GM23338 (cell line): ENCODE measurements around the gene SELENON. TPM values are rescaled to one million over a fixed set of nuclear protein-coding genes. Genes with fewer than 3 reads are reported as not detected.

ENCODE experiments used
- ATAC-seq: fragments of 200-7000 bp; cut with Tn5 transposase; 3 replicates; pipeline ENCODE4 v1.9.1; 2020
- DNase-seq: peaks from one replicate; pipeline ENCODE4 v3.0.0-alpha.2; 2015; ENCODE audit warnings: low spot score
- H2AFZ ChIP-seq: fragments of 200-600 bp; sonication (generic); 2 replicates; pipeline ENCODE4 v1.8.0; 2016; ENCODE audit warnings: antibody characterized with exemption, mild to moderate bottlenecking, moderate library complexity
- H3F3A ChIP-seq: fragments of 200-600 bp; sonication (generic); replicated peaks from 2 replicates; pipeline ENCODE4 v1.8.0; 2017; ENCODE audit warnings: antibody characterized with exemption, mixed run types, low read depth
- H3K27ac ChIP-seq: fragments of 200-600 bp; sonication (generic); 2 replicates; pipeline ENCODE4 v1.6.1; 2016; ENCODE audit warnings: low read depth
- H3K27me3 ChIP-seq: fragments of 200-600 bp; sonication (generic); 2 replicates; pipeline ENCODE4 v1.8.0; 2016; ENCODE audit warnings: mild to moderate bottlenecking, mixed run types, moderate library complexity; ENCODE audit not compliant: insufficient read depth
- H3K36me3 ChIP-seq: fragments of 200-600 bp; sonication (generic); 2 replicates; pipeline ENCODE4 v1.8.0; 2016; ENCODE audit warnings: mild to moderate bottlenecking; ENCODE audit not compliant: insufficient read depth
- H3K4me1 ChIP-seq: fragments of 200-600 bp; sonication (generic); 2 replicates; pipeline ENCODE4 v1.8.0; 2016; ENCODE audit warnings: mild to moderate bottlenecking, moderate library complexity; ENCODE audit not compliant: insufficient read depth
- H3K4me2 ChIP-seq: fragments of 200-600 bp; sonication (generic); 2 replicates; pipeline ENCODE4 v1.7.1; 2017; ENCODE audit warnings: mixed run types
- H3K4me3 ChIP-seq: fragments of 200-600 bp; sonication (generic); 2 replicates; pipeline ENCODE4 v1.6.1; 2016; ENCODE audit warnings: mixed run types
- H3K79me2 ChIP-seq: fragments of 200-600 bp; sonication (generic); replicated peaks from 2 replicates; pipeline ENCODE4 v1.8.0; 2017; ENCODE audit warnings: mild to moderate bottlenecking; ENCODE audit not compliant: insufficient read depth
- H3K9me2 ChIP-seq: fragments of 200-600 bp; sonication (generic); 2 replicates; pipeline ENCODE4 v1.8.0; 2017; ENCODE audit not compliant: insufficient read depth
- H4K20me1 ChIP-seq: fragments of 200-600 bp; sonication (generic); replicated peaks from 2 replicates; pipeline ENCODE4 v1.8.0; 2017; ENCODE audit warnings: mild to moderate bottlenecking; ENCODE audit not compliant: insufficient read depth
- H3K27ac Mint-ChIP-seq: 2 replicates; pipeline ENCODE4 v1.8.0; 2020; ENCODE audit warnings: inconsistent platforms, mild to moderate bottlenecking, moderate library complexity, mixed read lengths
- H3K27me3 Mint-ChIP-seq: 3 replicates; pipeline ENCODE4 v1.8.0; 2022; ENCODE audit warnings: low read depth, mild to moderate bottlenecking, moderate library complexity, mixed read lengths, inconsistent platforms; ENCODE audit not compliant: insufficient read depth, poor library complexity
- H3K36me3 Mint-ChIP-seq: 3 replicates; pipeline ENCODE4 v1.8.0; 2021; ENCODE audit warnings: low read depth, mild to moderate bottlenecking, inconsistent platforms, moderate library complexity, mixed read lengths
- H3K4me1 Mint-ChIP-seq: 3 replicates; pipeline ENCODE4 v1.8.0; 2020; ENCODE audit warnings: mild to moderate bottlenecking, inconsistent platforms, mixed read lengths
- H3K4me3 Mint-ChIP-seq: 3 replicates; pipeline ENCODE4 v1.8.0; 2021; ENCODE audit warnings: moderate library complexity, mild to moderate bottlenecking, inconsistent platforms, mixed read lengths
- H3K9me3 Mint-ChIP-seq: 3 replicates; pipeline ENCODE4 v1.8.0; 2020; ENCODE audit warnings: moderate library complexity, mild to moderate bottlenecking, inconsistent platforms, mixed read lengths
- EZH2 ChIP-seq: fragments of 200-600 bp; sonication (generic); IDR thresholded peaks from one replicate; pipeline ENCODE4 v1.8.0; 2017; ENCODE audit warnings: antibody characterized with exemption, mild to moderate bottlenecking, low read depth; ENCODE audit not compliant: unreplicated experiment
- NANOG ChIP-seq: IDR thresholded peaks from 2 replicates; pipeline ENCODE4 v1.6.1; 2016; ENCODE audit warnings: antibody characterized with exemption, borderline replicate concordance
- POLR2AphosphoS5 ChIP-seq: IDR thresholded peaks from 2 replicates; pipeline ENCODE4 v1.6.1; 2016; ENCODE audit warnings: antibody characterized with exemption, low read depth
- REST ChIP-seq: IDR thresholded peaks from one replicate; pipeline ENCODE4 v1.6.1; 2018; ENCODE audit warnings: antibody characterized with exemption; ENCODE audit not compliant: unreplicated experiment
- ZNF114 ChIP-seq: fragments of 250-450 bp; sonication (Bioruptor Pico); IDR thresholded peaks from 2 replicates; pipeline ENCODE4 v1.5.0; 2020; ENCODE audit warnings: mild to moderate bottlenecking, moderate library complexity
- polyA plus RNA-seq: library from polyadenylated mRNA; unstranded; fragments of >200 nt; fragmentation: Nextera tagmentation; extraction: Ambion mirVana; gene quantifications from 2 replicates; pipeline ENCODE4 v1.2.1, GENCODE V29; 2016
- total RNA-seq: library from RNA; depleted of rRNA; stranded (reverse); fragments of >200 nt; shearing (Covaris generic); gene quantifications from 2 replicates; pipeline ENCODE4 v1.2.3, GENCODE V29; 2014
- TF ChIP-seq, protein P1 (sequence below), 2 experiments: fragments of 200-600 bp in 1 of 2; sonication (generic) in 1 of 2; conservative IDR thresholded peaks; 2 replicates each; pipeline versions ENCODE4 v1.5.1 to v1.6.1; 2016 to 2017; ENCODE audit warnings: antibody characterized with exemption in 2 of 2, low read depth in 2 of 2, mild to moderate bottlenecking in 2 of 2, moderate library complexity in 1 of 2

The SELENON gene
- total and polyA plus RNA-seq, 2 experiments from 2014 or later = 17.9 to 93.2 TPM

- ATAC-seq (no peak), DNase-seq (no peak)
- H3K27me3 ChIP-seq = no peaks in the 10 kb centered on the region
- Mint-ChIP-seq H3K27ac (no peak overlapping the region), H3K4me3 (no peak overlapping the region), H3K9me3 (no peaks in the 10 kb centered on the region), H3K4me1 (peaks cover 57% of the 10 kb centered on the region), H3K36me3 (no peaks in the 10 kb centered on the region), H3K27me3 (peaks cover 23% of the 10 kb centered on the region)
- no peaks in the 10 kb centered on the region for H3K36me3 ChIP-seq
- peaks cover 7% of the 10 kb centered on the region for H3F3A ChIP-seq
- H2AFZ ChIP-seq = no peak overlapping the region
- H4K20me1 ChIP-seq = no peaks in the 10 kb centered on the region
- H3K27ac ChIP-seq = peak overlapping the region; percentile 45; the same call in 1 of the 2 replicates
- H3K4me2 ChIP-seq = no peak overlapping the region
- H3K79me2 ChIP-seq = no peaks in the 10 kb centered on the region
- TF ChIP-seq, protein P1, sequence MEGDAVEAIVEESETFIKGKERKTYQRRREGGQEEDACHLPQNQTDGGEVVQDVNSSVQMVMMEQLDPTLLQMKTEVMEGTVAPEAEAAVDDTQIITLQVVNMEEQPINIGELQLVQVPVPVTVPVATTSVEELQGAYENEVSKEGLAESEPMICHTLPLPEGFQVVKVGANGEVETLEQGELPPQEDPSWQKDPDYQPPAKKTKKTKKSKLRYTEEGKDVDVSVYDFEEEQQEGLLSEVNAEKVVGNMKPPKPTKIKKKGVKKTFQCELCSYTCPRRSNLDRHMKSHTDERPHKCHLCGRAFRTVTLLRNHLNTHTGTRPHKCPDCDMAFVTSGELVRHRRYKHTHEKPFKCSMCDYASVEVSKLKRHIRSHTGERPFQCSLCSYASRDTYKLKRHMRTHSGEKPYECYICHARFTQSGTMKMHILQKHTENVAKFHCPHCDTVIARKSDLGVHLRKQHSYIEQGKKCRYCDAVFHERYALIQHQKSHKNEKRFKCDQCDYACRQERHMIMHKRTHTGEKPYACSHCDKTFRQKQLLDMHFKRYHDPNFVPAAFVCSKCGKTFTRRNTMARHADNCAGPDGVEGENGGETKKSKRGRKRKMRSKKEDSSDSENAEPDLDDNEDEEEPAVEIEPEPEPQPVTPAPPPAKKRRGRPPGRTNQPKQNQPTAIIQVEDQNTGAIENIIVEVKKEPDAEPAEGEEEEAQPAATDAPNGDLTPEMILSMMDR (conservative IDR thresholded peaks at IDR 0.05; ENCODE audit: low read depth in 2 of 2) = no peak
- TF ChIP-seq NANOG = no peak
- no peak for TF ChIP-seq ZNF114 (CRISPR knock-in tag)
- TF ChIP-seq POLR2AphosphoS5 = no peak
- H3K4me3 ChIP-seq = no peak overlapping the region
- peaks cover 19% of the 10 kb centered on the region for H3K4me1 ChIP-seq
- no peaks in the 10 kb centered on the region for H3K9me2 ChIP-seq
Observed at GRCh38 chr1:25779388-25779787, 20.6 kb upstream of the SELENON start.

GRCh38 chr1:25779894-25780293, 20.1 kb upstream of the SELENON start:
- H3K9me2 ChIP-seq = no peaks in the 10 kb centered on the region

More at GRCh38 chr1:25779894-25780293, 20.1 kb upstream of the SELENON start:
- H3K4me3 ChIP-seq = no peak overlapping the region
- no peaks in the 10 kb centered on the region for H3K27me3 ChIP-seq
- no peak for TF ChIP-seq REST
- no peak for TF ChIP-seq NANOG
- TF ChIP-seq EZH2 = no peak
- Mint-ChIP-seq H3K27me3 (peaks cover 22% of the 10 kb centered on the region), H3K36me3 (no peaks in the 10 kb centered on the region), H3K4me3 (no peak overlapping the region; the same call in 2 of the 3 replicates), H3K4me1 (peaks cover 57% of the 10 kb centered on the region), H3K9me3 (no peaks in the 10 kb centered on the region), H3K27ac (no peak overlapping the region)
- H3F3A ChIP-seq = peaks cover 7% of the 10 kb centered on the region
- no peaks in the 10 kb centered on the region for H4K20me1 ChIP-seq
- no peak overlapping the region for H3K4me2 ChIP-seq
- peaks cover 19% of the 10 kb centered on the region for H3K4me1 ChIP-seq
- no peaks in the 10 kb centered on the region for H3K36me3 ChIP-seq
- ATAC-seq (no peak), DNase-seq (no peak)
- H2AFZ ChIP-seq = no peak overlapping the region
- H3K27ac ChIP-seq = no peak overlapping the region
- H3K79me2 ChIP-seq = no peaks in the 10 kb centered on the region
